ENCODE results near the gene MAP2K2. TPM values are rescaled to one million over a fixed set of nuclear protein-coding genes. Genes with fewer than 3 reads are reported as not detected.
"Not testable (repeated sequence)": the region's sequence is repeated elsewhere in the genome, so short reads cannot be mapped to it uniquely, and the experiment has no call there.

MAP2K2 gene
- polyA plus RNA-seq, result 100 to 1,000 TPM in 2 of 3 donors, 10 to 100 TPM in 1; 79.8 to 125 (median 104) TPM

GRCh38 chr19:4123615-4124568 lies at the start of gene MAP2K2:
TSS of gene MAP2K2 (minus strand) at chr19:4124122. CDS start at chr19:4123875, 247 bp downstream.
- no peak within 1 kb of the TSS for H3K27ac ChIP-seq (ENCODE audit: low read depth, low read length)
- 1 to 2% (median 1%) methylated on average over 71 to 102 of the region's 102 CpGs for WGBS, 3 donors

DNA sequence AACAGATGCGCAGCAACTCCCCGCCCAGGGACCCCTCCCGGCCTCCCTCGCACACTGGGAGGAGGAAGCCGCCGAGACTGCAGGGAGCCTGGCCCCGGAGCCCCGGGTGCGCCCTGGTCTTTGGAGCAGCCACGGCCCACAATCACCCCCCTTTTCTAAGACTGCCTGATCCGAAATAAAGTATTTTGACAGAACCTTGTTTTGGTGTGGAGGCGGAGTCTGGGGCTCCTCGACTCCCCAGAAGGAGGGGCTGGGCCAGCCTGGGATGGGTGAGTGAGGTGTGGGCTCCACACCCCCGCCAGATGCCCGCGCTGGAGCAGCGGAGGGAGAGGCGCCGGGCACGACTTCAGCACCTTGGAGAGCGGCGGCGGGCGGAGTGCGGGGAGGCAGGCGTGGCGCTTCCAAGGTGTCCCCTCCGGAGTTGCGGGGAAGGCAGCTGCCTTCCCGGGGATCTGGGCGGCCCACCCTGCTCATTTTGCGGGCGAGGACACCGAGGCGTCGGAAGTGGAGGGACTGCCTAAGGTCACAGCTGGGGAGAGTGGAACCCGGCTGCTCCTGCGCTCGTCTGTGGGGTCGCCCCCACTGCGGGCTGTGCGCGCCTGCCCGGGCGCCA lies 49.0 kb upstream of the MAP2K2 start:
- no peak overlapping the region for H3K27ac ChIP-seq (ENCODE audit: low read depth, low read length)
- WGBS, 3 donors, result 6% methylated on average over 42 to 45 of the region's 45 CpGs

- WGBS, 3 donors, result 56 to 59% (median 59%) methylated on average over 21 to 22 of the region's 22 CpGs
- no peak overlapping the region for H3K27ac ChIP-seq (ENCODE audit: low read depth, low read length)
These were observed 47.8 kb upstream of the MAP2K2 start for GRCh38 chr19:4171676-4172075.

DNA sequence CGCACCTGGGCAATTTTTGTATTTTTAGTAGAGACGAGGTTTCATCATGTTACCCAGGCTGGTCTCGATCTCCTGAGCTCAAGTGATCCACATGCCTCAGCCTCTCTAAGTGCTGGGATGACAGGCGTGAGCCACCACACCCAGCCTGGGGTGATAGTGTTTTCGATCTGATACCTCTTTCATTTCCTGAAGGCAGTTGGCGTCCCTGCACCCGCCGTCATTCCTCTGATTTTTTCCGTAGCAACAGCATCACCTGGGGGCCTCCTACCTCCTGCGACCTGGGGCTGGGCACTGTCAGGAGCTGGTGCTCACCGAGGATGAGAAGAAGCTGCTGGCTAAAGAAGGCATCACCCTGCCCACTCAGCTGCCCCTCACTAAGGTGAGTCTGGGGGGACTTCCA lies 40.3 kb upstream of the MAP2K2 start:
- no peak overlapping the region for H3K27ac ChIP-seq (ENCODE audit: low read depth, low read length)
- 50 to 62% (median 62%) methylated on average over 11 of the region's 11 CpGs for WGBS, 3 donors

DNA sequence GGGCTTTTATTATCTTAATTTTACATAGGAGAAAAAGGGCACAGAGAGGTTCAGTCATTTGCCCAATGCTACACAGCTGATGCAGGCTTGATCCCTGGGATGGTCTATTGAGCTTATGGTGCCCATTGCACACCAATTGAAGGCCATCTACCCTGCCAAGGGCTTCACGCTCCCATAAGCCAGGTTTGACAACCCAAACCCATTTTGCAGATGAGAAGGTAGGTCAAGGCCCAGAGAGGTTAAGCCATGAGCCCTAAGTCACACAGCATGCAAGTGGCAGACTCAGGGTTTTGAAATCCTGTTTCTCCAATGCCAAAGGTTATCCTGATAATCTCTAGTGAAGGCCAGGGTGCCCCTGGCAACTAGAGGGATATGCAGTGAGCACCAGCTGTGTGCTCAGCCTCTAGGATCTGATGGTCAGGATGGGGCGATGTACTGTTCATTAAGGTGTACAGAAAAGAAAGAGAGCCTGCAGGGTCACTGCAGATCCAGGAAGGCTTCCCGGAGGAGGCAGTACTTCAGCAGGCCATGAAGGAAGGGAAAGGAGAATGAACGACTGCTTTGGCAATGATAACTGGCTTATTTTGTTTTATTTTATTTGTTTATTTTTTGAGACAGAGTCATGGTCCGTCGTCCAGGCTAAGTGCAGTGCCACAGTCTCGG lies 37.6 kb upstream of the MAP2K2 start:
- H3K27ac ChIP-seq (ENCODE audit: low read depth, low read length), result no peak overlapping the region
- WGBS, 3 donors, result 76 to 79% (median 78%) methylated on average over 7 of the region's 7 CpGs

GRCh38 chr19:4157971-4158370 lies 34.0 kb upstream of the MAP2K2 start:
- WGBS, 3 donors, result 60 to 74% (median 71%) methylated on average over 8 of the region's 8 CpGs

DNA sequence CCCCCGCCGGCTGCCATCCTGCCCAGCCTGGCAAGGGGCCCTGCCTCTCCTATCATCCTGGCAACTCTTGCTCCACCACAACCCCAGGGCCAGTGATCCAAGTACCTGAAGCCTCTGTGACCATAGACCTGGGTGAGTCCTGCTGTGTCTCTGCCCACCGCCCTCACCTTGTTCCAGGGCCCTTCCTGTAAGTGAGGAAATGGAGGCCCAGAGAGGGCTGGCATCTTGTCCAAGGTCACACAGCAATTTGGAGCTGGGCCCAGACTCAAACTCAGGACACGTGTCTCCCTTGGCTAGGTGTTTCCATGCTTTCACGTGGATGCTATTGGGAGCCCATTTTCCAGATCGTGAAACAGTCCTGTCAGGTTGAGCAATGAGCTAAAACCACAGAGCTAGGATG lies 33.2 kb upstream of the MAP2K2 start:
- WGBS, 3 donors, result 43 to 70% (median 68%) methylated on average over 6 of the region's 6 CpGs
- H3K27ac ChIP-seq (ENCODE audit: low read depth, low read length), result no peak overlapping the region

More at GRCh38 chr19:4157971-4158370, 34.0 kb upstream of the MAP2K2 start:
- H3K27ac ChIP-seq (ENCODE audit: low read depth, low read length), result not testable (repeated sequence)

- 77 to 80% (median 79%) methylated on average over 21 of the region's 21 CpGs for WGBS, 3 donors
- H3K27ac ChIP-seq (ENCODE audit: low read depth, low read length), result no peak overlapping the region
These were observed 30.8 kb upstream of the MAP2K2 start for GRCh38 chr19:4154571-4155312.

DNA sequence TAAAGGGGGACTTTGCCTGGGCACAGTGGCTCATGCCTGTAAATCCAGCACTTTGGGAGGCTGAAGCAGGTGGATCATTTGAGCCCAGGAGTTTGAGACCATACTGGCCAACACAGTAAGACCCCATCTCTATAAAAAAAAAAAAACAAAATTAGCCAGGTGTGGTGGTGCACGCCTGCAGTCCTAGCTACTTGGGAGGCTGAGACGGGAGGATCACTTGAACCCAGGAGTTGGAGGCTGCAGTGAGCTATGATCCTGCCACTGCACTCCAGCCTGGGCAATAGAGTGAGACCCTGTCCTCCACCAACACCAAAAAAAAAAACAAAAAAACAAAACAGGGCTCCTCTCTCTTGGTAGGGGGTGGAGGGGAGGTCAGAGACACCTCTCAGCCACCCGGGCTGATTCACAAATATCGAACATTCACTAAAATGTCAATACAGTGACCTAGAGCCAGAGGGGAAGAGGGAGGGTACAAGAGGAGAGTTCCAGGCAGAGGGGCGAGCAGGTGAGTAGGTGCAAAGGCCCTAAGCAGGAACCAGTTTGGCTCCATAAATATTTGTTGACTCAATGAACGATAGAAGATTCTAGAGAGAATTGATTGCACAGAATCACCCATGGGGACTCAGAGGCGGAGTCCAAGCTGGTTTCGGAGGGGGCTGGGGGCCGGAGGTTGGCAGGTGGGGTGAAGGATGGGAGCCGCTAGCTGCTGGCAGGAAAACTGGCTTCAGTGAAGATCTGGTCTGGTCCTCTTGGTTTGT lies 28.5 kb upstream of the MAP2K2 start:
- no peak overlapping the region for H3K27ac ChIP-seq (ENCODE audit: low read depth, low read length)

DNA sequence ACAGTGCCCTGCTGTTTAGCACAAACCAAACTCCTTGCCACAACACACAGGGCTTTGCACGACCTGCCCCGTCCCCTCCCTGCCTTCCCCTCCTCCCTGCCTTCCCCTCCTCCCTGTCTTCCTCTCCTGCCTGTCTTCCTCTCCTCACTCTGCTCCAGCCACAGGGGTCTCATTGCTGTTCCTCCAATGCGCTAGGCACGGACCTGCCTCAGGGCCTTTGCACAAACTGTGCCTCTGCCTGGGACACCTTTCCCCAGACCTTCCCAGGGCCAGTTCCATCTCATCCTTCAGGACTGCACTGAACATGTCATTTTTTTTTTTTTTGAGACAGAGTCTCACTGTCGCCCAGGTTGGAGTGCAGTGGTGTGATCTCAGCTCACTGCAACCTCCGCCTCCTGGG lies 27.7 kb upstream of the MAP2K2 start:
- WGBS, 3 donors, result 68 to 90% (median 78%) methylated on average over 6 of the region's 6 CpGs
- no peak overlapping the region for H3K27ac ChIP-seq (ENCODE audit: low read depth, low read length)

More for the DNA sequence above, 28.5 kb upstream of the MAP2K2 start:
- WGBS, 3 donors, result 71 to 81% (median 80%) methylated on average over 10 of the region's 10 CpGs

DNA sequence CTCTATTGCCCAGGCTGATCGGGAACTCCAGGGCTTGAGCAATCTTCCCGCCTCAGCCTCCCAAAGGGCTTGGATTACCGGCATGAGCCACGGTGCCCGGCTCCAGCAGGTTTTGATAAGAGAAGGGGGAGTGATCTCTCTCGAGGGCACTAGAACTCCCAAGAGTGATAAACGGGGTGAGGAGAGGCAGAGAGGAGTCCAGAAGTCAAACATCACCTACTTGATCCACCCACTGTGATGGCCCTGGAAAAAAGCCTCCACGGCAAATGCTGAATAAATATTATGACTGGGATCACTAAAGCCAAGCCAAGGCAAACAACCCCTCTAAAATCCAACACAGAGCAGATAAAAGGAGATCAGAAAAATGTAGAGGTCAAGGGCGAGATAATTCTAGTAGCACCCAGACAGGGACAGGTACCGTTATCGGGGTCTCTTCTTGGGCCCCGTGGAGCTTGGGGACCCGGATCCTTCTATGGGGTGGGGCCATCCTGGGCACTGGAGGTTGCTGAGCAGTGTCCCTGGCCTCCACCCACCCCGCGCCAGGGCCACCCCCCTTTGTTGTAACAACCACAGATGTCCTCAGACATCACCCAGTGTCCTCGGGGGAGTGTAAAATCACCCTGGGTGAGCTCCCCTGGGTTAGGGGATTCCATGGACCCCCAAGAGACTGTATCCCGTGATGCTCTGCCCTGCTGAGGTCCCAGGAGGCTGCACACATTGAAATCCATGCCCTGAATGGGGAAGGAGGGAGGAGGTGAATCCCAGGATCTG lies 25.8 kb upstream of the MAP2K2 start:
- WGBS, 3 donors, result 20 to 59% (median 58%) methylated on average over 17 of the region's 17 CpGs
- no peak overlapping the region for H3K27ac ChIP-seq (ENCODE audit: low read depth, low read length)

DNA sequence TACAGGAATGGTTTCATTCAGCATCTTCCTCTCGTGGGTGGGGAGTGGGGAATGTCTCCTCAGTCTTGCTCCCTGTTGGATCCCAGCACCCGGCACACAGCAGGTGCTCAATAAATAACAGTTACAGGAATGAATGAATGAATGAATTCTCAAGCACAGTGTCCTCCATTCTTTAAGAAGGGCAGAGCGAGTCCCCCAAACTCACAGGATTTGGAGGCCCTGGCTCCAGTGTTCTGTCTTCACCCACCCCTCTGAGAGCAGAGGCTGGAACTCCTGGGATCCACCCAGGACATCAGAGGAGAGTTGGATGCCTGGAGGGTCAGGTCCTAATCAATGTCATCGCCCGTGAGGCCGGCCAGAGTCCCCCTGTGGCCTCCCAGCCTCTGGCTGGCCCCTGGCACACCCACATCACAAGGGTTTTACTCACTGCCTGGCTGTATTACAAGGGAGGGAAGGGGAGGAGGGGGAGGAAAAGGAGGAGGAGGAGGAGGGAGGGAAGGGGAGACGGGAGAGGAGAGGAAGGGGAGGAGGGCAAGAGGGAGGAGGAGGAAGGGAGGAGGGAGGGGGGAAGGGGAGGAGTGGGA lies 20.8 kb upstream of the MAP2K2 start:
- H3K27ac ChIP-seq (ENCODE audit: low read depth, low read length), result no peak overlapping the region
- 32 to 42% (median 40%) methylated on average over 7 of the region's 7 CpGs for WGBS, 3 donors

- not testable (repeated sequence) for H3K27ac ChIP-seq (ENCODE audit: low read depth, low read length)
- 88 to 100% (median 95%) methylated on average over 1 of the region's 1 CpG for WGBS, 3 donors
These were observed 19.0 kb upstream of the MAP2K2 start for GRCh38 chr19:4142916-4143315.

DNA sequence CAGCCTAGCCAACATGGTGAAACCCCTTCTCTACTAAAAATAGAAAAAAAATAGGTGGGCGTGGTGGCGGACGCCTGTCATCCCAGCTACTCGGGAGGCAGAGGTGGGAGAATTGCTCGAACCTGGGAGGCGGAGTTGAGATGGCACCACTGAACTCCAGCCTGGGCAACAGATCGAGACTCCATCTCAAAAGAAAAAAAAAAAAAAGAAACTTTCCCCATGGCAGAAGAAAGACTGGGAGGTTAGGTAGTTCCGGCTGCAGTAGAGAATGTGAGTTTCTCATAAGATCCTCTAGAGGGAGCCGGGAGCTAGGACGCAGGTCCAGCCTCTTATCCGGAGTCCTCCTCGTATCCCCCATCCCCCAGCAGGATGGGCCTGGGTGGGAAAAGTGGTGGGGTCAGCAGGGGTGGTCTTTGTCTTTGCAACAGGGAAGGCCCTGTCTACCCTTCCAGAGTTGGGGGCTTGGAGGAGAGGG lies 16.4 kb upstream of the MAP2K2 start:
- no peak overlapping the region for H3K27ac ChIP-seq (ENCODE audit: low read depth, low read length)
- WGBS, 3 donors, result 20 to 23% (median 21%) methylated on average over 12 of the region's 12 CpGs

GRCh38 chr19:4139614-4140236 lies 15.8 kb upstream of the MAP2K2 start:
- H3K27ac ChIP-seq (ENCODE audit: low read depth, low read length), result no peak overlapping the region
- WGBS, 3 donors, result 31 to 32% (median 32%) methylated on average over 14 of the region's 14 CpGs

GRCh38 chr19:4138445-4138844 lies 14.5 kb upstream of the MAP2K2 start:
- no peak overlapping the region for H3K27ac ChIP-seq (ENCODE audit: low read depth, low read length)
- WGBS, 3 donors, result 71 to 88% (median 84%) methylated on average over 5 of the region's 5 CpGs

Measured in adipose tissue (tissue), 3 donors.